ENCODE data around the gene CMTM5.
"Not testable (repeated sequence)": the region's sequence is repeated elsewhere in the genome, so short reads cannot be mapped to it uniquely, and the experiment has no call there.

CMTM5 gene

DNA sequence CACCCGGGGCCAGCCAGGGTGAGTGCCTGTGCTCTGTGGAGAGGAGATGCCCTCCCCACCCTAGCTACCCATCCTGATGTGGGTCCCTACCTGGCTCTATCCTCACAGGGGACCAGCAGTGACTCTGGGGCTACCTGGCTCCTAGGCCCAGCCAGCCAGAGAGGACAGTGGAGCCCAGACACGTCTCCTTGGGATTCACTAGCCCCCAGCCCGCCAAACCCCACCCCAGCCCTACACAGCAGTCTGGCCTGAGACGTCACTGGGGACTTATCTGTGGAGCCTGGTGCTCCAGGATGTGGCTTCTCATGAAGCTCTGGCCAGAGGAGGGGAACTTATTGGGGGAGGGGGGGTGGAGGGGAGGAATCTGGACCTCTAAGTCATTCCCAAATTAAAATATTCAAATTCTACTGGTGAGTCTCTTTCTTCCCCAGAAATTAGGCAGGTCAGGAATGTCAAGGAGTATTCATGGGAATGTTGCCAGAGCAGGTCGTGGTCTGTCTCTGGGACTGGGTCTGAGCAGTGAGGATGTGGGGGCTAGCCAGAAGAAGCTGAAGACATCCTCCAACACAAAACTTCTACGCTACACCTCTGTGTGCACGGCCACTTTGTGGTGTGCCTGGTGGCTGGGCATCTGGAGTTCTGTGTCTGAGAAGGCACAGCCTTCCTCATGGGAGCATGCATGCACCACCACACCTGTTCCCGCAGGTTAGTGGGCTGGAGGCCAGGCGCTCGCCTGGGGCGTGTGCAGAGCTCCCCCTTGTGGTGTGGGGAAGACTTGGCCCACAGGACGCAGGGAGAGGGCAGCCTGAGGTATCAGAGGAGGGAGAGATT, 2.7 kb downstream of the CMTM5 start:
- DNase-seq, result peak; percentile 56

DNA sequence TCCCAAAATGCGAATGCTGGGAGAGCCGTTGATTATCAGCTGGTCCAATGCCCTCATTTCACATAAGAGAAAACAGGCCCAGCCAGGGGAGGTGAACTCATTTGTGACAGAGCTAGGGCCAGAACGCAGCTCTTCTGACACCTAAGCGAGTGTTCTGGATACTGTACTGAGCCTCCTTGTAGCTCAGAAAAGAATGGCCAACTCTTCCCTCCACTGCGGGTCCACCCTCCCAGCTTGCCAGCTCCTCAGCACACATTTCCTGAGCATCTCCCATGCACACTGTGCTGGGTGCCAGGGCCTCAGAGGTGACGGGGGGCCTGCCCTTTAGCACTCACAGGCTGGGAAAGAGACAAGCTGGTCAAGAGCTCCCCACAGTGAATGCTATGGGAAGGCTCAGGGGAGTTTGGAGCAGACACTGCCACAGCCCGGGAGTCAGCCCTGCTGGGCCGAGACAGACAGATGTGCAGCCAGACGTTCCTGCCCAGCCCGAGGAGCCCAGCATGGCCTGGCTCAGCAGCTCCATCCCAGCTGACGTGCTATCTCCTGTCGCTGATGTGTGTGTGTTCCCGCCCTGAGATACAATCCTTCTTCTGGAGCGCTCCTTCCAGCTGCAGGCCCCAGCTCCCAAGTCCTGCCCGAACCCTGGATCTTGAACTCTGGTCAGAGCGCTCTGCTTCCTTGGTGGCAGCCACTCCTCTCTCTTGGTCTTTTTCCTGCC, 3.5 kb downstream of the CMTM5 start:
- no peak for DNase-seq

DNA sequence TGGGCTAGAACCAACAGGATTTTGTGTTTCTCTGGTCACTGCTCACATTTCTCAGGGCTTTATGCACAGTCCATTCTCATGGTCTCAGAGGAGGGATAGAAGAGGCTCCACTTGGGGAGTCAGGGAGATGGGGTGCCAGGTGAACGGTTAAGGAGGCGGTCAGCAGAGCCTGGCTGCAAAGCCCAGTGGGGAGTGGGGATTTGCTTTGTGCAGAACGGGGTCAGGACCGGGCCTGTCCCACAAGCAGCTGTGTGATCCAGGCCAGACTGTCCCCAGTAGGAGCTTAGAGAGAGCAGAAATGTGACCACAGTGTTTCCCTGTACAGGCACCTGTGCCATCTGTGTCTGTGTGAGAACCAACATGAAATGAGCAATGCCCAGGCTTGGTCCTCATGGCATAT, 4.1 kb downstream of the CMTM5 start:
- DNase-seq, result no peak

DNA sequence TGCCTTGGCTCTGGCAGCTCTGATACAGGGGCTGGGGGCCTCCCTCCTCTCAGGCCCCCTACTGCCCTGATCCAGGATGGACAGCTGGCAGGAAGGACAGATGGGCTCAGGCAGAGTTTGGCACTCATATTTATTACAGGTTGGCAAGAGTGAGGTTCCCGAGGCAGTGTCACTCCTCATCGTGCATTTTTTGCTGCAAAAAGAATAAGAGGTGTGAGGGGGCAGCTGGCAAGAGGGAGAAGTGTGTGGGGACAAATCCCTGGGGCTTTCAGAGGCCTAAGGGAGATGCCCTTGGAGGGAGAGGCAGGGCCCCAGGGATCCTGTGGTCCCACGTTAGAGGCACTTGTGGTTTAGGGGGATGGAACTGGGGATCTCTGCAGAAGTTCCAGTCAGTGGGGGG, 5.0 kb downstream of the CMTM5 start:
- DNase-seq, result no peak

DNA sequence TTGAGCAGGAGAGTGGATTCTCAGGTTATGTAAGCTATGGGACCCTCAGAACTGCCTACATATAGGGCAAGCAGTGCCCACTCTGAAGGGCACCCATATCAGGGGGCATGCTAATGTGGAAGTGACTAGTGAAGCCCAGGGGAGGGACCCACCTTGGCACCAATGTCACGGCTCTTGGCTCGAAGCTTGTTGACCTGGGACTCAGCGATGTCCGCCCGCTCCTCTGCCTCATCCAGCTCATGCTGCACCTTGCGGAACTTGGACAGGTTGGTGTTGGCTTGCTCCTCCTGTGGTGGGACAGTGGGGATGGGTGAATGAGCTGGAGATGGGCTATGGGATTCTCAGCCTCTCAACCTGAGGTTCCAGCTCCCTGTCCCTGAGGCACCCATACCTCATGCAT, 5.4 kb downstream of the CMTM5 start:
- no peak for DNase-seq

DNA sequence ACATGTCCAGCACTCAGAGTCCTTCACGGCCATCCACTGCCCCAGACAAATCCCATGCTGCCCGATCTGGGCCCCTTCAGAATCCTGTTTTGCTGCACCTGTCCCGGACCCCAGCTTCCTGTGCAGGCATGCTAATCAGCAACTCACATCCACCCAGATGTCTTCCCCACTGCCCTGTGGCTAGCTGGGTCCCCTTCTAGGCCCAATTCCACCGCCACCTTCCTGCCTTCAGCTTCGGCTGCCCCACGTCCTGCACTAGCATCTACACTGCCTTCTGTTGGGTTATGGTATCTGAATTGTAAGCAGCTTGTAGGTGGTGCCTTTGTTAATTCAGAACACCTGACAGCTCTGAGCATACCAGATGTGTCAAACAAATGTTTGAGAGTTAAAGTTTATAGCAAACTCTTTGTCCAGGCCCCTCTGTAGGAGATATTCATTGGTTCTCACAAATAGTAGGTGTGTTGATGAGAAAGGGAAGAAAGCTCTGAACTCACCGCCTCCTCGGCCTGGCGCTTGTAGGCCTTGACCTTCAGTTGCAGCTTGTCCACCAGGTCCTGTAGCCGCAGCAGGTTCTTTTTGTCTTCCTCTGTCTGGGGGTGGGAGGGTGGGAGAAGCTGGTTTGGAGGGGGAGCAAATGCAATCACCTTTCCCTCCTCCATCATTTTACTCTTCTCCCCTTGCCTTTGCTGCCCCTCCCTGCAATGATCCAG, 6.0 kb downstream of the CMTM5 start:
- no peak for DNase-seq

DNA sequence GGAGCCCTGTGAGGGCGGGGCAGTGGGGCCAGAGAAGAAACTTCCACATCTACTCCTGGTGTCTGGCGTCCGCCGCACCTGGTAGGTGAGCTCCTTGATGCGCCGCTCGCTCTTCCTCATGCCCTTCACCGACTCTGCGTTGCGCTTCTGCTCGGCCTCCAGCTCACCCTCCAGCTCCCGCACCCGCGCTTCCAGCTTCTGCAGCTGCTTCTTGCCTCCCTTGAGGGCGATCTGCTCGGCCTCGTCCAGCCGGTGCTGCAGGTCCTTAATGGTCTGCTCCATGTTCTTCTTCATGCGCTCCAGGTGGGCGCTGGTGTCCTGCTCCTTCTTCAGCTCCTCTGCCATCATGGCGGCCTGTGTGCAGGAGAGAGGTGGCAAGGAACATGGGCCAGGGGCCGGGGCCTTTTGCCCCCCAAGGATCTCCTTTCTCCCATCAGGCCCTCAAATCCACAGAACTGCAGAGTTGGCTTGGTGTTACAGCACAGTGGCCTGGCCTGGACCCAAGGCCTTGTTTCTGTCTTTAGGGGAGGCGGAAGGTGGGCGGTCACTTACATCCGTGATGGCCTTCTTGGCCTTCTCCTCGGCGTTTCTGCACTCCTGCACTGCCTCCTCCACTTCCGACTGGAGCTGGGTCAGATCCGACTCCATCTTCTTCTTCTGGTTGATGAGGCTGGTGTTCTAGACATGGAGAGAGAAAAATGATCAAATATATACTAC, 7.7 kb downstream of the CMTM5 start:
- no peak for DNase-seq

DNA sequence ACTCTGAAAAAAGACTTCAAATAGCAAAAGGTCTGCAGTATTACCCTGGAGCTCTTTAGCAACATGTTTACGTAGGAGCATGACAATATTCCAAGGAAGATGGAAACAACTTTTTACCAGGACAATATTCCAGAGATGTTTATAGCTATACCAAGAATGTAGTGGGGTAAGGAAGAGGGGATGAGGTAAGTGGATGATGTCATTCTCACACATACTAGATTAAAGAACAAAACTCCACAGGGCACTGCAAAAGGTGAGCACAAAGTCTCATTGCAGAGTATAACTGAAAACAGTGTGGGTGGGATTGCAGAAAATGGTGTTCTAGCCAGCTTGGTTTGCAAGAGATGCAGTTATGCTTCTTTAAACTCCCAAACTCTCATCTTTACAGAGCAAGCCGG, 8.4 kb downstream of the CMTM5 start:
- DNase-seq, result no peak

DNA sequence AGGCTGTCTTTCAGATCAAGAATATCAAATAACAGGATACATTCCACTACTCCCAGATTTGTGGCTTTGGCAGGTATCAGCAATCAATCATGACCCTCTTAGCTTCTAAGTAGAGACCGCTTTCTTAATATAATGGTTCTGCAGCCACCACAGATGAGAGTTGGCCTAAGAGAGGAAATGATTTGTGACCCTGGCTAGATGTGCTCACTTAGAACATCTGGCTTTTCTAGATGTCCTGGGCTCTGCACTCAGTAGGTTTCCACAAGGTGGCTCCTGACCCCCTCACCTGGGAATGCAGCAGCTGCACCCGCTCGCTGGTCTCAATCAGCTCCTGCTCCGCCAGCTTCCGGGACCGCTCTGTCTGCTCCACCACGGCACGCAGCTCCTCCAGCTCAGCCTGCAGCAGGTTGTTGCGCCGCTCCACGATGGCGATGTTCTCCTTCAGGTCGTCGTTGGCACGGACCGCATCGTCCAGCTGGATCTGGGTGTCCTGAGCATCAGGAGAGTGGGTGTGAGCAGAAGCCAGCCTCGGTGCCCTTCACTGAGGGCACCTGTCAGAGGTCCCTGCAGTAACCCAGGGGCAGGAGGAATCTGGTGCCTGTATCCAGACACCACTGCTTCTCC, 8.9 kb downstream of the CMTM5 start:
- no peak for DNase-seq

DNA sequence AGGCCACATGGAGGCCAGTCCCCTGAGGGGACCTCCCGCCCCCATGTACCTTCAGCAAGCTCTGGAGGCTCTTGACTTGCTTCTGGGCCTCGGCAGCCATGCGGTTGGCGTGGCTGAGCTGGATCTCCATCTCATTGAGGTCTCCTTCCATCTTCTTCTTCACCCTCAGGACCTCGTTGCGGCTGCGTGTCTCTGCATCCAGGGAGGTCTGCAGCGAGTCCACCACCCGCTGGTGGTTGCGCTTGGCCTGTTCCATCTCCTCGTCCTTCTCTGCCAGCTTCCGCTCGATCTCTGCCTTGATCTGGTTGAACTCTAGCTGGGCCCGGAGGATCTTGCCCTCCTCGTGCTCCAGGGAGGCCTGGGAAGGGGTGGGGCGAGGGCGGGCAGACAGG, 9.4 kb downstream of the CMTM5 start:
- not testable (repeated sequence) for DNase-seq

DNA sequence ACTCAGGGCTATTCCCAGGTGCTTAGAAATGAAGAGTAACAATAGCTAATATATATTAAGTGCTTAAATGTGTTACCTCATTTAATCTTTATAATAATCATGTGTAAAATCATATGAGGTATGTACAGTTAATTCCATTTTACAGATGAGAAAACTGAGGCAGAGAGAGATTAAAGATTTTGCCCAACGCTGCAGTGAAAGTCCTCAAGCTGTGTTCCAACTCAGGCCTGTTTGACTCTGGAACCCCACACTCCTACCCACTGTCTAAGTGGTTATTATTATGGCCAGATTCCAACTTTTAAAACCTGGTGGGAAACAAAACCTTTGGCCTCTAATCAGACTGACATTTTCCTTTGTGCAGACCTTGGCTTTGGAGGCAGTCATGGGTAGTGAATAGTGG, 10.2 kb downstream of the CMTM5 start:
- DNase-seq, result no peak

DNA sequence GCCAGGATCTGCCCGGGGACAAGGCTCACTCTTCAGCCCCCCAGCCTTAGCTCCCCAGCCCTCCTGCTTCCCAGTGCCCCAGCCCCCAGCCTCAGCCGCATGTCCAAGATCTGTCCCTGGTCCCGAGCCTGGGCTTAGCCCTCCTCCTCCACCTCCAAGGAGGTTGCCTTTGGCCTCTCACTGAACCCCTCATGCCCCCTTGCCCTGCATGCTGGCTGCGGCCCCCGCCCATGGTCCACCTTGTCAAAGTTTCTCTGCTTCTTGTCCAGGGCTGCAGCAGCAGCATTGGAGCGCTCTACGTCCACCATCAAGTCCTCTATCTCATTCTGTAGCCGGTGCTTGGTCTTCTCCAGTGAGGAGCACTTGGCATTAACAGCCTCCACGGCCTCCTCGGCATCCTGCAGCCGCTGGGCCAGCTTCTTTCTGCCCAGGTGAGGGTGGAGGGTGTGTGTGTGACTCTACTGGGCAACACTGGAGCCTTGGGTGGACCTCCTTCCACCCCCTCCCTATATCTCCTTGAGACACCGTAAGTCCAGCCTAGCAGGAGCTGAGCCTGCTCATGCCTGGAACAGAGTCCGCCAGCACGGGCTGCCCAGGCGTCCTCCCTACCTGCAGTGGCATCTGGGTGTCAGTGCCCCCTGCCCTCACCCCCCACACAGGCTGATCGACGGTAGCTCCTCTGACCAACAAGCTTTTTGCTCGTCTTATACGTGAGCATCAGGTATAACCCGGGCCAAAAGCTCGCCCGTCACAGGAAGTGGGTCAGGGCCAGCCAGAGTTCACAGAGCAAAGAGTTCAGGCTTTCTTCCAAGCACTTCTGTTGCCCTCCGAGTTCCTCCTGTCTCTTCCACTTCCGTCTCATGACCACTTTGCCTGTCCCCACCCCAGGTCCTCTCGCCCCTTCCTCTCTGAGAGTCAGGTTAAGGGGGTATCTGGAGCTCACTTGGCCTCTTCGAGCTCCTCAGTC, 11.4 kb downstream of the CMTM5 start:
- DNase-seq, result no peak

DNA sequence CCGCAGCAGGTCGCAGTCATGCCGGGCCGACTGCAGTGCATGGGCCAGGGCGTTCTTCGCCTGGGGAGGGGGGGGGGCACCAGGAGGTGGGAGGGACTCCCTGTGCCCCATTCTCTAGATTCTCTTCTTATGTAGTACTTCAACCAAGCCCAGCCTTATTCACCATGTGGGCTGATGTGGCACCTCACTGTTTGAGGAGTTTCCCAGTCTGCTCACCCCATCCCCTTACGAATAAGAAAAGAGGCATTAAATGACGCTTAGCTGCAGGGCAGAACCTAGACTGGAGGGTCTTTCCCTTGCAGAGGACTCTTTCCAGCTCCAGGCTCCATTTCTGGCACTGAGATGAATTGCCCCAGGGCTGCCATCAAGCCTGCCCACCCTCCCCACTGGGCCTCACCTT, 12.2 kb downstream of the CMTM5 start:
- no peak for DNase-seq

DNA sequence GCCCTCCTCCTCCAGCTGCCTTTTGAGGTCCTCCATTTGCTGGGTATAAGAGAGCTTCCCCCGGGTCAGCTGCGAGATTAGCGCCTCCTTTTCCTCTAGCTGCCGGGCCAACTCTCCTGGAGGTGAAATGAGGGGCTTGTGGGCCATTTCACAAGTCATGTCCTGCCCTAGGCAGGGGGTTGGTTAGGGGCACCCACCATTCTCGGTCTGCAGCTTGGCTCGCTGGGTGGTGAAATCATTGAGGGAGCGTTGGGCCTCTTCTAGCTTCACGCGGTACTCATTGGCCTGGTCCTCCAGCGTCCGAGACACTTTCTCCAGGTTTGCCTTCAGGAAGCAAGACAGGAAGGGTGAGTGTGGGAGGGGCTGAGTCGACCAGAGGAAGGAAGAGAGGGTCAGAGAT, 12.6 kb downstream of the CMTM5 start:
- no peak for DNase-seq

DNA sequence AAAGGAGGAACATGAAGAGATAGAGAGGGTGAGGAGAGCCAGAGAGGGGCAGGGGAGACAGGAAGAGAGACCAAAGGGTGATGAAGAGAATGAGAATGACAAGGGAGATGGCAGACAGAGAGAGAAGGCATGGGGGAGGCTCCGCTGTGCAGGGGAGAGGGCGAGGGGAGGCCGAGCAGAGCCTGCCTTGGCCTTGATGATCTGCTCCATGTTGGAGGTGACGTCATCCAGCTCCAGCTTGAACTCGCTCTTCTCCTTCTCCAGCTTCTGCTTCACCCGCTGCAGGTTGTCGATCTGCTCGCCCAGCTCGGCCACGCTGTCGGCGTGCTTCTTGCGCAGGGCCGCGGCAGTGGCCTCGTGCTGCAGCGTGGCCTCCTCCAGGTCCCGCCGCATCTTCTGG, 13.0 kb downstream of the CMTM5 start:
- not testable (repeated sequence) for DNase-seq

DNA sequence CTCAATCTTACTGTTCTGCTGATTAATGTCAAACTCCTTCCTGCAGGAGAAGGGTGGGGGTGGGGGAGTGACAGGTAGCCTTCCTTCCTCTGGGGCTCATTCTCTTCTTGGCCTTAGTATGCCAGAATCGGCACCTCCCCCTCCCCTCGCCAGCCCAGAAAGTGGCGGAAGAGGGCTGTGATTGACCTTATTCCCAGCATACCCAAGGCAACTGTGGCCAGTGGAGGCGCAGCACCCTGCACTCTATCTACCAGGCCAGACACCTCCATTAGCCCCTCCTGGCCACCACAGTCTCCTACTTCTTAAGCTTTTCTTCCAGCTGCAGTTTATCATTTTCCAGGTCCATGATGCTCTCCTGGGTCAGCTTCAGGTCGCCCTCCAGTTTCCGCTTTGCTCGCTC, 15.8 kb downstream of the CMTM5 start:
- DNase-seq, result no peak

DNA sequence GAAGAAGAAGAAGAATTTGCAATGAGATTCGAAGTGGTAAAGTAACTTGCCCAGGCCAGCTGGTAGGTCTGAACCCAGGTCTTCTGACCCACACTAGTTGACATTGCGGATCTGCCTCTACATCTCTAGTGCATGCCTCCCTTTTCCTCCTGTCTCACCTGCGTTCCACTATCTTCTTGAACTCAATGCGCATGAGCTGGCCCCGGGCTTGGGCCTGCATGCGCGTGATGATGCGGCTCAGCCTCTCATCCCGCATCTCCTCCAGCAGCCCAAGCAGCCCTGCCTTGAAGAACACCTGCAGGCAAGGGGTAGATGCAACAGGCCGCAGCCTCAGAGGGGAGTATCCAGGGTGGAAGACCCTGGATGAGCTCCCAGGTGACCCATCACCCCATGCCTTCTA, 19.3 kb downstream of the CMTM5 start:
- no peak for DNase-seq

DNA sequence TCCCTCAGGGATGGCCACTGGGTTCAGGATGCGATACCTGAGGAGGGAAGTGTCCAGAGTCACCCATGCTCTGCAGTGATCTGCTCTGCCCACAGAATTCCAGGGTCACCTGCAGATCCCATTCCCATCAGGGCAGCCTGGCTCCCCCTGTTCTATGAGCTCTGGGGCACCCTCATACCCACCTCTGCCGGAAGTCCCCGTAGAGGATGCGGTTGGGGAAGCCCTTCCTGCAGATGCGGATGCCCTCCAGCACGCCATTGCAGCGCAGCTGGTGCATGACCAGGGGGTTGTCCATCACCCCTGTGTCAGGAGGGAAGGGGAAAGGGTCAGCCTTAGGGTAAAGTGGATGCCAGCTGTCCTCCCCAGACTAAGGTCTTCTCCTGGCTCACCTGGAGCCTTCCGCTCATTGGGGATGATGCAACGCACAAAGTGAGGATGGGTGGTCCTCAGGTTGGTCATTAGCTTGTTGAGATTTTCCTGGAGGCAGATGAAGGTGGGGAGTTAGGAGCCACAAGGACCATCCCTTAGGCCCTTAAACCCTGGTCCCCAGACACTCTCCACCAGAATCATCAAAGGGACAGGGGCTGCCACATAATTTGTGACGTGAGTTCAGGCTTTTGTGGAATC, 20.0 kb downstream of the CMTM5 start:
- DNase-seq, result no peak

DNA sequence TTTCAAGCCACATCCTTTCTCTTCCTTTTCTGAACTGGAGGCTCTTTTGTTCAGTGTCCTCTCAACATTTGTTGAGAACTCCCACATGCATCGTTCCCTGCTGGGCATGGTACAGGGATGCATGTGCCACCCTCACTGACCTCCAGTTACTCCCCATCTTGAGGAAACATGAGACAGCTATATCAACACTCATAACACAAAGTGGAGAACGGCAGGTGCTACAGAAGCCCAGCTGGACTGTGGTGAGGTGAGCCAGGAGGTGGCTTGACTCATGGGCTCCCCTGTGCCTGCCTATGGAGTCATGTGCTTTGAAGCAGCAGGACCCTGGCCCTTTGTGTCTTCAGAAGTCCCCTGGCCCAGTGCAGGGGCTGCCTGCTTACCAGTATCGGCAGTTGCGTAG, 21.5 kb downstream of the CMTM5 start:
- DNase-seq, result no peak

DNA sequence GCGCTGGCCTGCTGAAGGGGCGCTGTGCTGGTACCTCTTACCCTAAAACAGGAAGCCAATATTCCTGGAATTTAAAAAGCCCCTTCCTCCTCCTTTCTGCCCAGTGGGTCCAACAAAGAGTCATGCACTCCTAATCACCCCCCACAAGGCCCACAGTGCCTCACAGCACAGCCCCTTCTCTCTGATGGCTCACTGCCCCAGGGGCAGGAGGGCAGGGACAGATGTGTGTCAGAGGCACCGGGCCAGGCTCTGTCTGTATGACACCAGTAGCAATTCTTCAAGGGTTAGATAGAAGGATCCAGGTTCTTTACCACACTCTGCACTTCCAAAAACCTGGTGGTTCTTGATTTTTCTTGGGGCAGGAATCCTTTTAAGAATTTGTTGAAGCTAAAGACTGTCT, 22.3 kb downstream of the CMTM5 start:
- DNase-seq, result no peak

DNA sequence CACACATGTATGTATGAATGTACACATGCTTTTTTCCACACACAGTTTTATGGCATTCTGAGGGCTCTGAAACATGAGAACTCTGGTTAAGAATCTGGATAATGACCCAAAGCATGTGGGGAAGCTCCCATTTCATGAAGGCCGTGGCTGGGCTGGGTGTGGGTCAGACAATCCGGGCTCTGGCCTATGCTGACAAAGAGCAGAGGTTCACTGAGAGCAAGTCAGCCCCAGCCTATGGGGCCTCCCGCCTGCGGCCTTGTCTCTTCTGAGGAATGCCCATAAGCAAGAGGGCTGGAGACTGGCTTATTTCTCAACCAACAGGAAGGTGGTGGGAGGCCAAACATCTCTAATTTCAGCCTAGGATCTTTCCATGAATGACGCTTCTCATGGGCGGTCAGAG, 22.7 kb downstream of the CMTM5 start:
- DNase-seq, result no peak

Data from suppressor macrophage treated with lipopolysaccharide for 4 hours (primary cell).